Gastrocnemius medialis (tissue), 4 donors: ENCODE results near the gene PNMA8A. TPM values are rescaled to one million over a fixed set of nuclear protein-coding genes. Genes with fewer than 3 reads are reported as not detected.

ENCODE experiments used
- ATAC-seq, 2 donors: fragments of 150-250 bp; one replicate each; pipeline ENCODE4 v1.9.1; 2016
- DNase-seq, 2 donors: peaks; one replicate each; pipeline ENCODE4 v3.0.0-alpha.2; 2019
- H3K27ac ChIP-seq, 4 donors: fragments of 200-600 bp; sonication (generic); 1 replicate in 1 of 4; 2 replicates in 3 of 4; pipeline ENCODE4 v1.5.1; 2016 to 2018; ENCODE audit warnings: mild to moderate bottlenecking in 2 of 4, moderate library complexity in 1 of 4
- H3K27me3 ChIP-seq, 3 donors: fragments of 200-600 bp; sonication (generic) in 2 of 3; 1 replicate in 1 of 3; 2 replicates in 2 of 3; pipeline versions ENCODE4 v1.5.1 to v1.6.0; 2016 to 2019; ENCODE audit warnings: mild to moderate bottlenecking in 1 of 3, moderate library complexity in 1 of 3
- H3K36me3 ChIP-seq, 2 donors: fragments of 200-600 bp; sonication (generic) in 1 of 2; one replicate each; pipeline ENCODE4 v1.5.1; 2017 to 2018
- H3K4me1 ChIP-seq, 2 donors: fragments of 200-600 bp; sonication (generic) in 1 of 2; one replicate each; pipeline ENCODE4 v1.5.1; 2016 to 2017; ENCODE audit warnings: mild to moderate bottlenecking in 2 of 2
- H3K4me3 ChIP-seq, 4 donors: fragments of 200-600 bp; sonication (generic) in 3 of 4; 1 replicate in 1 of 4; 2 replicates in 3 of 4; pipeline ENCODE4 v1.5.1; 2016 to 2019; ENCODE audit warnings: mild to moderate bottlenecking in 2 of 4
- H3K9me3 ChIP-seq, 3 donors: fragments of 200-600 bp; sonication (generic) in 2 of 3; 1 replicate in 1 of 3; 2 replicates in 2 of 3; pipeline ENCODE4 v1.5.1; 2016 to 2019
- POLR2A ChIP-seq, 2 donors: fragments of 450-650 bp; IDR thresholded peaks; one replicate each; pipeline ENCODE4 v1.6.1; 2017; ENCODE audit warnings: antibody characterized with exemption in 2 of 2, mild to moderate bottlenecking in 2 of 2, moderate library complexity in 2 of 2
- in situ Hi-C, 4 donors: fragments of 200-750 bp; cut with MboI; loops; one replicate each; pipeline versions ENCODE4 v1.15.0 to v1.8.0; 2017; ENCODE audit warnings: low sequenced_read_pairs in 4 of 4
- intact Hi-C: fragments of 100-400 bp; cut with DNase I; formaldehyde crosslinking; loops from one replicate; pipeline ENCODE4 v1.15.1; 2023; ENCODE audit warnings: low total_unique reads
- total RNA-seq, 4 donors: library from RNA; depleted of rRNA; stranded (reverse); fragments of >200 nt; gene quantifications; one replicate each; pipeline versions ENCODE4 v1.1.0 to v1.2.3, GENCODE V29; 2016
- TF ChIP-seq, protein P1 (sequence below), 5 experiments: fragments of 450-650 bp in 3 of 5; fragments of 200-600 bp in 2 of 5; sonication (generic) in 2 of 5; IDR thresholded peaks in 4 of 5; conservative IDR thresholded peaks in 1 of 5; 1 replicate in 4 of 5; 2 replicates in 1 of 5; pipeline ENCODE4 v1.5.1; 2016 to 2019; ENCODE audit warnings: antibody characterized with exemption in 5 of 5, mild to moderate bottlenecking in 3 of 5, moderate library complexity in 3 of 5

The PNMA8A gene
- total RNA-seq, 4 donors from 2014 or later = 0.13 to 0.83 (median 0.60) TPM; not detected in 1

DNA sequence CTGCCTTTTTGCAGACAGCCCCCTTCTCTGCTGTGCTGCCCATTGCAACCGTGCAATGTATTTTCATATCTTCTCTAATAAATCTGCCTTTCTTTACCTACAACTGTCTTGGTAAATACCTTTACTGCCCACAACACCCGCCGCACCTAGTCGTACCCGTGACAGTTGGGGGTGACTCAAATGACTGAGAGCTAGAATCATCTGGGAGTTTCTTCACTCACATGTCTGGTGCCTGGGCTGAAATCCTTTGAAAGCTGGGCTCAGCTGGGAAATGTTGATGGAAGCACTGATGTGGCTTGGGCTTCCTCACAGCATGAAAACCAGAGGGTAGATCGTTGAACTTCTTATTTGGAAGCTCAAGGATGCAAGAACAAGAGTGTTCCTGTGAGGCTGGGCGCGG, 2.8 kb upstream of the PNMA8A start:
- Histone ChIP-seq H3K4me3 (no peak overlapping the region), H3K27ac (no peak overlapping the region), H3K36me3 (no peaks in the 10 kb centered on the region), H3K4me1 (peaks cover 0 to 3% of the 10 kb centered on the region in 2 donors), H3K9me3 (no peaks in the 10 kb centered on the region), H3K27me3 (peaks cover 0 to 20% (median 7%) of the 10 kb centered on the region in 3 donors)
- TF ChIP-seq POLR2A (IDR thresholded peaks at IDR 0.05) = no peak
- TF ChIP-seq, protein P1, sequence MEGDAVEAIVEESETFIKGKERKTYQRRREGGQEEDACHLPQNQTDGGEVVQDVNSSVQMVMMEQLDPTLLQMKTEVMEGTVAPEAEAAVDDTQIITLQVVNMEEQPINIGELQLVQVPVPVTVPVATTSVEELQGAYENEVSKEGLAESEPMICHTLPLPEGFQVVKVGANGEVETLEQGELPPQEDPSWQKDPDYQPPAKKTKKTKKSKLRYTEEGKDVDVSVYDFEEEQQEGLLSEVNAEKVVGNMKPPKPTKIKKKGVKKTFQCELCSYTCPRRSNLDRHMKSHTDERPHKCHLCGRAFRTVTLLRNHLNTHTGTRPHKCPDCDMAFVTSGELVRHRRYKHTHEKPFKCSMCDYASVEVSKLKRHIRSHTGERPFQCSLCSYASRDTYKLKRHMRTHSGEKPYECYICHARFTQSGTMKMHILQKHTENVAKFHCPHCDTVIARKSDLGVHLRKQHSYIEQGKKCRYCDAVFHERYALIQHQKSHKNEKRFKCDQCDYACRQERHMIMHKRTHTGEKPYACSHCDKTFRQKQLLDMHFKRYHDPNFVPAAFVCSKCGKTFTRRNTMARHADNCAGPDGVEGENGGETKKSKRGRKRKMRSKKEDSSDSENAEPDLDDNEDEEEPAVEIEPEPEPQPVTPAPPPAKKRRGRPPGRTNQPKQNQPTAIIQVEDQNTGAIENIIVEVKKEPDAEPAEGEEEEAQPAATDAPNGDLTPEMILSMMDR (IDR thresholded peaks at IDR 0.05 in 4 of 5, conservative IDR thresholded peaks at IDR 0.05 in 1 of 5) = no peak
- DNase-seq (no peak), ATAC-seq (no peak)
- intact Hi-C loops (no loop called here), in situ Hi-C loops (no loop called here)

DNA sequence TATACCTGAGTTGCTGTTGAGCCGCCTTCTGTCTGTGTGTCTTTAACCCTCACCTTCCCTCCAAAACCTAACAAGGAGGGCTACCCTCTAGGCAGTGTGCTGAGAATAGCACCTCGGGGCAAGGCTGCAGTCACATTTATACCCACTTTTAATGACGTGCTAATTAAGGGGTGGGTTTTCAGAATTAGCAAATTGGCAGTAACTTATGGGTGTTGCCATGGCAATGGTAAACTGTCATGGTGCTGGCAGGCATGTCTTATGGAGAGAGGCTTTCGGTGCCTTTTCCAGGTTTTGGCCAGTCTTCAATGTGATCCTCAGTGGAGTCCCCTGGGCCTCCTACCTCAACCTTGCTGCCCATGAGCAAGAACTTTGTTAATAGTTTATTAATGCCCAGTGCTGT, 1.2 kb upstream of the PNMA8A start:
- intact Hi-C loops = no loop called here
- in situ Hi-C loops = no loop called here
- Histone ChIP-seq H3K9me3 (no peaks in the 10 kb centered on the region), H3K27me3 (peaks cover 0 to 15% (median 3%) of the 10 kb centered on the region in 3 donors), H3K27ac (no peak overlapping the region), H3K36me3 (no peaks in the 10 kb centered on the region), H3K4me3 (no peak overlapping the region), H3K4me1 (peaks cover 0 to 3% of the 10 kb centered on the region in 2 donors)
- ATAC-seq (no peak), DNase-seq (no peak)
- TF ChIP-seq POLR2A (IDR thresholded peaks at IDR 0.05) = no peak
- TF ChIP-seq, protein P1 (IDR thresholded peaks at IDR 0.05 in 4 of 5, conservative IDR thresholded peaks at IDR 0.05 in 1 of 5) = no peak

DNA sequence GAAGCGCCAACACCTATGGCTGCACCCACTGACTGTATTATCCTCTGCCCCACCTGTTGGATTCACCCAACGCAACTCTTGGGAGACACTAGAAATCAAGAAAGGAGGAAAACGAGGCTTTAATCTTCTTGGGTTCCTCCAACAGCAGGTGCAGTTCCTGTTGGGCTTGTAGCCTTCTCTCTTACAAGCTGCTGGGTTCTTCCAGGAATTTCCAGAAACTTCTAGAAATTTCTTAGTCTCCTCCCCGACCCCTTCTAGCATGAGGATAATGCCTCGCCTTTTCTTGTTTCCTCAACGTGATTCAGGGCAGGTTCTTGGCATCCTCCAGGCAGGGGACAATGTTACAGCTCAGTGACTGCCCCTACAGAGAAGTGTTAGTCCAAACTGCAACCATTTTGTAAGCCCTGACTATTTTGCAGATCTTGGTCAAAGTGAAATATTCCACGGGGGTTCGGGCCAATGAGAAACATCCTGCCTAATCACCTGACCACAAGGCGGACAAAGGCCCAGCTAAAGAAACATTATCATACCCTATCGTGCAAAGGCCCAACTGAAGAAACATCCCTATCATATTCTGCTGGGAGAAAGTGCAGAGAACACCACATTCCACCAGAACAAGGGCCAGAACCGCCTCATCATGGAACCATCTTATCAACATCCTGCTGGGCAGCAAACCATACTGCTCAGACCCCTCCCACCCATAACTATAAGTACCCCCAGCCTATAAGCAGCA, 614 bp upstream of the PNMA8A start:
- peak overlapping the region; percentile 30 to 53 (median 46) for H3K4me3 ChIP-seq

DNA sequence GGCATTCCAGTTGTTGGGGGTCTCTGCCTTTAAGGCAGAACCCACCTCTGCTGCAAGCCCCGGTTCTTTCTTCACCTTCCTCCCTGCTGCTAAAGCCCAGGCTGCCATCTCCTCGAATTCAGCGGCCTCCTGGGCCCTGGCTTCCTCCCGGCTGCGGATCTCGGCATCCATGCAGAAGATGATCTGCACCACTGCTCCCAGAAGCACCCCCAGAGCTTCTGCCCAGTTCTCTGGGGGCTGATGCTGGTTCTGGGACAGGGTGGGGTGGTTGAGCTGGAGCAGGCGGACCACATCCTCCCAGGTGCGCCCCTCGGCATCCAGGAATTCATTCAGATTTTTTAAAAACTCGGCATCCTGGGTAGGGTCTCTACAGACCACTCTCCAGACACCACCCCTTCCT, 987 bp downstream of the PNMA8A start:
- no peak for DNase-seq

More for the DNA sequence above, 614 bp upstream of the PNMA8A start:
- Histone ChIP-seq H3K9me3 (no peaks in the 10 kb centered on the region), H3K27me3 (peaks cover 0 to 15% (median 3%) of the 10 kb centered on the region in 3 donors), H3K36me3 (no peaks in the 10 kb centered on the region), H3K4me1 (peaks cover 0 to 3% of the 10 kb centered on the region in 2 donors), H3K27ac (peak overlapping the region; percentile 28 to 55 (median 36))
- no peak for TF ChIP-seq POLR2A (IDR thresholded peaks at IDR 0.05)
- TF ChIP-seq, protein P1 (IDR thresholded peaks at IDR 0.05 in 4 of 5, conservative IDR thresholded peaks at IDR 0.05 in 1 of 5) = no peak
- DNase-seq (no peak), ATAC-seq (peak in 1 of 2 donors; percentile 44)
- in situ Hi-C loops (no loop called here), intact Hi-C loops (no loop called here)

More for the DNA sequence above, 987 bp downstream of the PNMA8A start:
- peaks cover 0 to 15% (median 3%) of the 10 kb centered on the region in 3 donors for H3K27me3 ChIP-seq
- H3K4me1 ChIP-seq = peaks cover 0 to 3% of the 10 kb centered on the region in 2 donors
- H3K36me3 ChIP-seq = no peaks in the 10 kb centered on the region
- H3K27ac ChIP-seq = no peak overlapping the region
- no peak for ATAC-seq
- TF ChIP-seq, protein P1 (IDR thresholded peaks at IDR 0.05 in 4 of 5, conservative IDR thresholded peaks at IDR 0.05 in 1 of 5) = no peak
- TF ChIP-seq POLR2A (IDR thresholded peaks at IDR 0.05) = no peak
- in situ Hi-C loops = no loop called here
- intact Hi-C loops = no loop called here
- H3K9me3 ChIP-seq = no peaks in the 10 kb centered on the region
- no peak overlapping the region for H3K4me3 ChIP-seq
